HG03064 (cell line): Measurements from ENCODE around the gene KISS1R.

Source experiments
- ATAC-seq: cut with Tn5 transposase; IDR thresholded peaks from one replicate; pipeline ENCODE4 v1.9.1; 2021; ENCODE audit warnings: low read depth; ENCODE audit not compliant: unreplicated experiment

Gene KISS1R

DNA sequence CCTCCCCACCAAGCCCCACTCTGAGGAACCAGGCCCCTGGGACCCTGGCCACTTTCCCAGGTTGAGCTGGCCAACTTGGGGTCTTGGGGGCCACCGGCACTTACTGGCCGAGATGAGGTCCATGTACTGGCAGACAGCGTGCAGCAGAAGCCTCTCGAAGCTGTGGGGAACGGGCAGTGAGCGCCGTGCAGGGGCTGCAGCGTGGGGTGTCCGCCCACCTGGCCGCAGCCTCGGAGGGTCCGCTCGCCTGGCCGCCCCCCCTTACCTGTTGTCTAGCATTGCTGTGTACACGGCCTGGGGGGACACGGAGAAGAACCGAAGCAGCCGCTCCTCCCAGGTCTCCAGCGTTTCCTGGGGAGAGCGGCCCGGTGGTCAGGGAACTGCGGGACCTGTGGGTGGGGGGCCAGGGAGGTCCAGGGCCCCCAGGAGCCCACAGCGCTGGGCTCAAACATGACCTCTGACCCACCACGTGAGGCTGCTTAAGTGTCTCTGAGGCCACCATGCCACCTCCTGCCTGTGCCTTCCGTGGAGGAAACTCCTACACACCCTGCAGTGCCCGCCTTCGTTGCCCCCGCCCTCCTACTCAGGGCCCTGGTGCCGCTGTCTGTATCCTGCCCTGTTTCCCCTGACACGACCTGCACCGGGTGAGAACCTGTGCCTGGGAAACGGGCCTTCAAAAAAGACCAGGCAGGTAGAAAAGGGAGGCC, 17.6 kb upstream of the KISS1R start:
- no peak for ATAC-seq

GRCh38 chr19:900043-900301, 17.2 kb upstream of the KISS1R start:
- no peak for ATAC-seq

DNA sequence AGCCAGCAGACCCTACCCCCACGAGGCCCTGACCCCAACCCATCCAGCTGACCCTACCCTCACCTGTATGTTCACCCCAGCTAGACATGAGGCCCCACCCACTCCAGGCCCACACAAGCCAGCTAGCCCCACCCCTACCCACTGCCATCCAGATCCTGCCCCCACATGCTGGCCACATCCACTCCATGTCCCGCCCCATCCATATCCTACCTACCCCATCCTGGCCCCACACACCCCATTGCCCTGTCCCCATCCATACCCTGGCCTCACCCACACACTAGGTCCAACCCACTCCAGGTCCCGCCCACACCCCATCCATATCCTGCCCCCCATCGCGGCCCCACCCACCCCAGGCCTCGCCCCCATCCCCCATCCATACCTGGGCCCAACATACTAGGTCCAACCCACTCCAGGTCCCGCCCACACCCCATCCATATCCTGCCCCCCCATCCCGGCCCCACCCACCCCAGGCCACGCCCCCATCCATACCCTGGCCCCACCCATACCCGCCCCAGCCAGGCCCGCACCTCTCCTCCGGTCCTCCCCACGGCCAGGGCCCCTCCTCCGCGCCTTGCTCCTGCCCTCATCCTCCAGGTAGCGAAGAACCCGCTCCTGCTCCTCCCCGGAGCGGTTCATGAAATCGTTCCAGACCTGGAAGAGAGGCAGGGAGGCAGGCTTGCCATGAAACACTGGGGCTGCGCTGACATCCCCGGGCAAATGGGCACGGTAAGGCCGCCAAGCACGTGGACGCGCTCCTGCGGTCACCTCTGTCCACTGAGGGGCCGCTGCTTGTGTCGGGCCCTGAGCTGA, 16.6 kb upstream of the KISS1R start:
- no peak for ATAC-seq

- no peak for ATAC-seq
These were observed 15.7 kb upstream of the KISS1R start for GRCh38 chr19:901216-902092.

DNA sequence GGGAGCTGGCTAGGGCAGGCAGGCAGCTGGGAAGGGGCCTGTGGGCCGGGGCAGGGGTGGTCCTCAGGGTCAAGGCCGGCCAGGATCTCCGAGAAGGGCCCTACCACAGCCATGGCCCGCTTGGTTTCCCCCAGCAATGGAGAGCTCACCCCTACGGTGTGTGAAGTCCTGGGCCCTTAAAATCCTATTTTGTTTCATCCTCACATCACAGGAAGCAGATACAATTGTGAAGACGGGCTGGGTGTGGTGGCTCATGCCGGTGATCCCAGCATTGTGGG, 15.1 kb upstream of the KISS1R start:
- no peak for ATAC-seq

DNA sequence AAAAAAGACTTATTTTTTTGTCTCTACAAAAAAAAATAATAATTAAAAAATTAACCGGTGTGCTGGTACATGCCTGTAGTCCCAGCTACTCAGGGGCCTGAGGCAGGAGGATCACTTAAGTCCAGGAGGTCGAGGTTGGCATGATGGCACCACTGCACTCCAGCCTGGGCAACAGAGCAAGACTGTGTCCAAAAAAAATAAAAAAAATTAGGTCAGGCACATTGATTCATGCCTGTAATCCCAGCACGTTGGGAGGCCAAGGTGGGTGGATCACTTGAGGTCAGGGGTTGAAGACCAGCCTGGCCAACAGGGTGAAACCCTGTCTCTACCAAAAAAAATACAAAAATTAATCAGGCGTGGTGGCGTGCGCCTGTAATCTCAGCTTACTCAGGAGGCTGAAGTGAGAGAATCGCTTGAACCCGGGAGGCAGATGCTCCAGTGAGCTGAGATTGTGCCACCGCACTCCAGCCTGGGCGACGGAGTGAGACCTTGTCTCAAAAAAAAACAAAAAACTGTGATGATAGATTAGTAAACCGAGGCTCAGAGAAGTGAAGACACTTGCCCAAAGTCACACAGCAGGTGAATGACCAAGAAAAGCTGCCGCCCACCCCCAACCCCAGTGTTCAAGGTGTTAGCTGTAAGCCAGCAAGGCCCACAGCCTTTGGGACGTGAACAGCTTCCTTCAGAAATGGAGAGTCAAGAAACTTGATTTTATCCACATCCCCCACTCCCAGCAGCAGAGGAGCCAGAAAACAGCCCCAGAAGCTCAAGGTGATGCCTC, 14.5 kb upstream of the KISS1R start:
- ATAC-seq = no peak

DNA sequence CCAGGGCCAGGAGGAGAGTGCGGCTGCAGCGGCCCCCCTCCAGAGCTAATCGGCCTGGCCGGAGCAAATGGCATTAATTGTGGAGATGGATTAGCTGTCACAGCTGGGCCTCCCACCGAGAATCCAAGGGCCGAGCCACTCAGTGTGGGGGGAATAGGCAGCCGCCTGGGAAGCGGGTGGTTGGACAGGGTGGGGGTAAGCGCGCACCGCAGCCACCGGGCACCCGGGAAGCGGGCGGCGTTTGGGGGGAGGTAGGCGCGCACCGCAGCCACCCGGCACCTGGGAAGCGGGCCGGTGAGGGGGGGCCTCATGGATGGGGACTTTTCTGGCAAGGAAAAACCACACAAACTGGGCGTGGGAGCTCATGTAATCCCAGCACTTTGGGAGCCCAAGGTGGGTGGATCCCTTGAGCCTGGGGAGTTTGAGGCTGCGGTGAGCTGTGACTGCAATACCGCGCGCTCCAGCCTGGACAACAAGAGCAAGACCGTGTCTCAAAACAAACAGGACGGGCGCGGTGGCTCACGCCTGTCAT, 13.8 kb upstream of the KISS1R start:
- ATAC-seq = no peak

- ATAC-seq = no peak
These were observed 12.6 kb upstream of the KISS1R start for GRCh38 chr19:904545-904944.

- no peak for ATAC-seq
These were observed 10.7 kb upstream of the KISS1R start for GRCh38 chr19:906480-906879.

DNA sequence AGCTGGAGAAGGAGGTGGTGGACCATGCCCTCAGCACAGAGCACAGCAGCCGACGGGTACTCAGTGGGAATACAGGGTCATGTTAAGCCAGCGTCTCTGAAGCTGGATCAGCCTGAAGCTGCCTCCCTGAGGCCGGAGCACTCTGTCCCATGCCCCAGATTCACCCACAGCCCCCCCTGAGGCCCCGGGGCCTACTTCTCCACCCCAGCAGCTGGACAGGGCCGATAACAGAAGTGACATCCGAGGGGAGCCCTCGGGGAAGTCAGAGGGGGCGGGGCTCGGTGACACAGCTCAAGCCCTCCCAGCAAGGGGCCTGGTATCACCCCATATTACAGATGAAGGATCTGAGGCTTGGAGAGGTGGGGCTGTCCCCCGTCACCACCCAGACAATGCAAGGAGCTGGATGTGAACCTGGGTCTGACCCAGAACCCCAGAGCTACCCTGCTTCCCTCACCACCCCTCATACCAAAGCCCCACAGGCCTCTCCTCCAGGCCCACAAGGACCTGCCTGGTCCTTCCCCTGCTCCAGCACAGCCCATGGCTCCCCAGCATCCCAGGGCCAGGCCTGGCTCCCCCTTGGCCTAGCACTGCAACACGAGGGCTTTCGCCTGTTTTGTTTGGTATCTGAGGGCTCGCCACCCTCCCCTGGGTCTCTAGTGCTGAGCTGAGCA, 9.8 kb upstream of the KISS1R start:
- ATAC-seq = no peak

DNA sequence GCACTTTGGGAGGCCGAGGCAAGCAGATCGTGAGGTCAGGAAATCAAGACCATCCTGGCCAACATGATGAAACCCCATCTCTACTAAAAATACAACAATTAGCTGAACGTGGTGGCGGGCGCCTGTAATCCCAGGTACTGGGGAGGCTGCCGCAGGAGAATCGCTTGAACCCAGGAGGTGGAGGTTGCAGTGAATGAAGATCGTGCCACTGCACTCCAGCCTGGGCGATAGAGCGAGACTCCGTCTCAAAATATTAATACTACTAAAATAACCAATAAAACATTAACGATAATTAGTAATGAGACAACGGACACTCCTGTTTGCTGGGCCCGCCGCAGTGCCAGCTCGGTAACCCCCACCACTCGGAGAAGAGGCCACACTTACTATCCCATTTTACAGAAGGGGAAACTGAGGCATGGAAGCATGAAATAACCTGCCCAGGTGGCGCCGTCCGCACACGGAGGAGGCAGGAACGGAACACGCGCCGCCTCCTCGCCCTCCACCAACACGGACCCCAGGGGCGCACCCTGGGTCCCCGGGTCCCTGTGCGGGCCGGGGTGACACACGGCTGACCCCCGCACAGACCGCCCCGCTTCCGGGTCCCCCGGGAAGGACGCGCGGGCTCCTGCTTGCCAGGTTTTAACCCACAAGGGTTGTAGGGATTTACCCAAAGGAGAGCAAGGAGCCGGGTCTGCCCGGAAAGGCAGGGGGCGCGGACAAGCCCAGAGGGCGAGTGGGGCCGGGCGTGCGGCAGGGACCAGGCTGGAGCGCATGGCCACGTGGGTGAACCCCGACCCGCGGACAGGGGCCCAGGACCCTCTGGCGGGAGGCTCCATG, 5.7 kb upstream of the KISS1R start:
- ATAC-seq = no peak

DNA sequence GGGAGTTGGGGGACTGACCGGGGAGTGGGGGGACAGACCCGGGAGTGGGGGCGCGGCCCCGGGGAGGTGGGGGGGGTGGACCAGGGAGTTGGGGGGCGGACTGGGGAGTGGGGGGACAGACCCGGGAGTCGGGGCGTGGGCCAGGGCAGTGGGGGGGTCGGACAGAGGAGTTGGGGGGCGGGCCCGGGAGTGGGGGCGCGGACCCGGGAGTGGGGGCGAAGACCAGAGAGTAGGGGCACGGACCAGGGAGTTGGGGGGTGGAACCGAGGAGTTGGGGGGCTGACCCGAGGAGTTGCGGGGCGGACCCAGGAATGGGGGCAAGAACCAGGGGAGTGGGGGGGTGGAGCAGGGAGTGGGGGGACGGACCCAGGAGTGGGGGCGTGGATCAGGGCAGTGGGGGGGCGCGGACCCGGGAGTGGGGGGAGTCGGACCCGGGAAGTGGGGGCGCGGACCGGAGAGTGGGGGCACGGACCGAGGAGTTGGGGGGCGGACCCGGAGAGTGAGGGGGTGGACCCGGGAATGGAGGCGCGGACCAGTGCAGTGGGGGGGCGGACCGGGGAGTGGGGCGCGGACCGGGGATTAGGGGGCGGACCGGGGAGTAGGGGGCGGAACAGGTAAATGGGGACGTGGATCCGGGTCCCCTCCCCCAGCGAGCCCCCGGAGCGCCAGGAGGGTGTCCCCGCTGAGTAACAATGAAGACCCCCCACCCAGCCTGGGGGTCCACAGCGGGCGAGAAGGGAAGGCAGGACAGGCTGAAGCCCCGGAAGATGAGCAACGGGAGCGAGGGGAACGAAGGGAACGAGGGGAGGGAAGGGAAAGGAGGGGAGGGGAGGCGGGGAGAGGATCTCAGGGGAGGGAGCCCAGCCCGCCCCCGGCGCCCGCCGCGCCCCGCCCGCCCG, 4.7 kb upstream of the KISS1R start:
- no peak for ATAC-seq

DNA sequence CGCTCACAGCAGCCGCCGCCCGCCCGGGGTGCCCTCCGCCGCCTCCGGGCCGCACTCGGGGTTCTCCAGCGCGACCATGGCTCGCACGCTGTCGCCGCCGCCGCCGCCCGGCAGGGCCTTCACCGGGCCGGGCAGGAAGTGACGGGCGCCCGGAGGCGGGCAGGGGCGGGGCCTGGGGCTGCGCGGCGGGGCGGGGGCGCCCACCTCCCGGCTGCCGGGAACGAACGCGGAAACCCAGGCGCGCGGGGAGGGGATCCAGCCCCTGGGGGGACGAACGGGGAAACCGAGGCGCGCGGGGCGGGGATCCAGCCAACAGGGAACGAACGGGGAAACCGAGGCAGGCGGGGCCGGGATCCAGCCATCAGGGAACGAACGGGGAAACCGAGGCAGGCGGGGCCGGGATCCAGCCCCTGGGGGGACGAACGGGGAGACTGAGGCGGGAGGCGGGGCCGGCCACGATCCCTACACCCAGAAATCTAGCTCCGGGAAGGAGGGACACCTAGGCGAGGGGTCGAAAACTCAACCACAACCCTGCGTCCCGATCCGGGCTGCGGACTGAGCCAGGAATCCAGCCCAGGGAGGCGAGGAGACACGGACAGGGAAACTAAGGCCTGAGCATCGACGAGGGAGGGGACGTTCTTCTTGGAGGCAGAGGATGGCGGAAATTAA, 3.9 kb upstream of the KISS1R start, which contains the start of gene R3HDM4:
R3HDM4 (minus strand) TSS at position 140 of the 669 bp plus-strand sequence; CDS start at position 78, 62 bp downstream.
- ATAC-seq = no peak

- no peak for ATAC-seq
These were observed 349 bp upstream of the KISS1R start for GRCh38 chr19:916645-917322.

GRCh38 chr19:918152-918437, 962 bp downstream of the KISS1R start:
- ATAC-seq = no peak

- no peak for ATAC-seq
These were observed 1.5 kb downstream of the KISS1R start for GRCh38 chr19:918481-919198.
